Fibroblast of mammary gland (primary cell): ENCODE measurements around the gene PDGFRB.

Source experiments
- DNase-seq: peaks from one replicate; pipeline ENCODE4 v3.0.0-alpha.2; 2010; ENCODE audit warnings: low read depth
- H3K4me3 ChIP-seq: 2 replicates; pipeline ENCODE4 v1.5.1; 2011; ENCODE audit warnings: low read depth, mild to moderate bottlenecking, low read length, moderate library complexity; ENCODE audit not compliant: control insufficient read depth
- TF ChIP-seq, protein P1 (sequence below): conservative IDR thresholded peaks from 2 replicates; pipeline ENCODE4 v1.5.1; 2011; ENCODE audit warnings: low read depth, low read length, inconsistent platforms; ENCODE audit not compliant: control insufficient read depth, insufficient read depth

The PDGFRB gene

DNA sequence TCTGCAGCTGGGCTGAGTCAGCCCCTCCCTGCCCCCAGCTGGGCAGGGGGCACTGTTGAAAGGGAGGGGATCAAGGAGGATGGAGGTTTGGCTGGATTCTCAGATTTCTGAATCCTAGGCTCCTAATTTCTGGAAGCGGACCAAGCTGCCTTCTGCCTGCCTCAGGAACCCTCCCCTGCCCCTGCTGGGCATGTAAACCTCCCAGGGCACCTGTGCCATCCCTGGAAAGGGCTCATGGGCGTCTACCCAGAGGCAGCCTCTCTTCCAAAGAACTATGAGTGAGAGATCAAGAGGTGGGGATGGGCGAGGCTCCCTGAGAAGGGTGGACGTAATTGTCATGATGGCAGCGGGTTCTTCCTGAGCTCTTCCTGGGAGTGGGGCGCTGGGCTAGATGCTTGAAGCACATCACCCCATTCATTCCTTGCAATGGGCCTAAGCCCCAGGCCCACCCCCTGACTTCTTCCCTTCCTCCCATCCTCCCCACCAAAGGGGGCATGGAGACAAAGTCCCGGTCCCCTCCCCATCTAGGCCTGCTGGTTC, 90.9 kb downstream of the PDGFRB start:
- TF ChIP-seq, protein P1, sequence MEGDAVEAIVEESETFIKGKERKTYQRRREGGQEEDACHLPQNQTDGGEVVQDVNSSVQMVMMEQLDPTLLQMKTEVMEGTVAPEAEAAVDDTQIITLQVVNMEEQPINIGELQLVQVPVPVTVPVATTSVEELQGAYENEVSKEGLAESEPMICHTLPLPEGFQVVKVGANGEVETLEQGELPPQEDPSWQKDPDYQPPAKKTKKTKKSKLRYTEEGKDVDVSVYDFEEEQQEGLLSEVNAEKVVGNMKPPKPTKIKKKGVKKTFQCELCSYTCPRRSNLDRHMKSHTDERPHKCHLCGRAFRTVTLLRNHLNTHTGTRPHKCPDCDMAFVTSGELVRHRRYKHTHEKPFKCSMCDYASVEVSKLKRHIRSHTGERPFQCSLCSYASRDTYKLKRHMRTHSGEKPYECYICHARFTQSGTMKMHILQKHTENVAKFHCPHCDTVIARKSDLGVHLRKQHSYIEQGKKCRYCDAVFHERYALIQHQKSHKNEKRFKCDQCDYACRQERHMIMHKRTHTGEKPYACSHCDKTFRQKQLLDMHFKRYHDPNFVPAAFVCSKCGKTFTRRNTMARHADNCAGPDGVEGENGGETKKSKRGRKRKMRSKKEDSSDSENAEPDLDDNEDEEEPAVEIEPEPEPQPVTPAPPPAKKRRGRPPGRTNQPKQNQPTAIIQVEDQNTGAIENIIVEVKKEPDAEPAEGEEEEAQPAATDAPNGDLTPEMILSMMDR, result no peak
- no peak for DNase-seq
- H3K4me3 ChIP-seq, result no peak overlapping the region
